Measurements from ENCODE around the gene FSTL4. TPM values are rescaled to one million over a fixed set of nuclear protein-coding genes. Genes with fewer than 3 reads are reported as not detected.

The FSTL4 gene
- total and polyA plus RNA-seq, 2 donors (not counting 1 experiment from before 2014, with no cell fraction given): 0.31 to 6.7 TPM

GRCh38 chr5:133403741-133404364 is 208.5 kb downstream of the FSTL4 start:
- H3K27ac Mint-ChIP-seq: no peak overlapping the region
- H3K27me3 ChIP-seq (replicated peaks in 1 of 4; ENCODE audit: control extremely low read depth in 1 of 4, control insufficient read depth in 3 of 4, insufficient read depth in 4 of 4, low read length in 3 of 4): no peaks in the 10 kb centered on the region
- no peak overlapping the region for H3K4me3 ChIP-seq (ENCODE audit: control extremely low read depth in 1 of 5, extremely low read depth in 1 of 5, insufficient read depth in 1 of 5, low read depth in 2 of 5, low read length in 4 of 5)
- no peak overlapping the region for H3K9ac ChIP-seq (ENCODE audit: low read length)
- H3K4me1 ChIP-seq (ENCODE audit: control insufficient read depth in 2 of 2, insufficient read depth in 2 of 2, low read length in 2 of 2): peaks cover 4 to 7% of the 10 kb centered on the region in 2 donors
- 93% methylated on average over 5 of the region's 5 CpGs for WGBS (ENCODE audit: insufficient coverage)
- peaks cover 8% of the 10 kb centered on the region for H3K4me1 Mint-ChIP-seq
- H3K9me3 ChIP-seq (ENCODE audit: control extremely low read depth in 1 of 3, control insufficient read depth in 2 of 3, insufficient read depth in 1 of 3, low read length in 2 of 3): no peaks in the 10 kb centered on the region
- no peaks in the 10 kb centered on the region for H4K20me1 ChIP-seq (ENCODE audit: control insufficient read depth, insufficient read depth, low read length, poor library complexity, severe bottlenecking)
- no peak overlapping the region for H3K4me2 ChIP-seq (replicated peaks; ENCODE audit: low read depth, low read length, poor library complexity, severe bottlenecking)
- DNase-seq: no peak
- H3K27me3 Mint-ChIP-seq: no peaks in the 10 kb centered on the region
- H3K4me3 Mint-ChIP-seq: no peak overlapping the region
- H3K9me3 Mint-ChIP-seq (ENCODE audit: insufficient read depth): no peaks in the 10 kb centered on the region
- CTCF ChIA-PET: no interaction called here
- POLR2A ChIA-PET: no interaction called here
- H3K36me3 ChIP-seq (replicated peaks in 1 of 2; ENCODE audit: control extremely low read depth in 1 of 2, control insufficient read depth in 1 of 2, extremely low read depth in 1 of 2, insufficient read depth in 2 of 2, low read length in 1 of 2): no peaks in the 10 kb centered on the region
- no peak for ATAC-seq (ENCODE audit: low read depth)
- no peaks in the 10 kb centered on the region for H3K79me2 ChIP-seq (ENCODE audit: control insufficient read depth, insufficient read depth, low read length)
- TF ChIP-seq EZH2 (IDR thresholded peaks at IDR 0.05; ENCODE audit: borderline replicate concordance, insufficient read depth, low read depth, low read length, poor library complexity, severe bottlenecking): no peak
- TF ChIP-seq CTCF (IDR thresholded peaks at IDR 0.05): no peak
- intact Hi-C loops (cut with micrococcal nuclease): no loop called here
- H3K27ac ChIP-seq (ENCODE audit: low read length in 2 of 2): no peak overlapping the region
- no peak overlapping the region for H2AFZ ChIP-seq (ENCODE audit: insufficient read depth, low read depth, low read length, poor library complexity, severe bottlenecking)

GRCh38 chr5:133402775-133403174 is 209.6 kb downstream of the FSTL4 start:
- no peak overlapping the region for H3K27ac Mint-ChIP-seq
- Histone ChIP-seq H3K36me3 (replicated peaks in 1 of 2; ENCODE audit: control extremely low read depth in 1 of 2, control insufficient read depth in 1 of 2, extremely low read depth in 1 of 2, insufficient read depth in 2 of 2, low read length in 1 of 2) (no peaks in the 10 kb centered on the region), H3K27me3 (replicated peaks in 1 of 4; ENCODE audit: control extremely low read depth in 1 of 4, control insufficient read depth in 3 of 4, insufficient read depth in 4 of 4, low read length in 3 of 4) (no peaks in the 10 kb centered on the region), H3K9me3 (ENCODE audit: control extremely low read depth in 1 of 3, control insufficient read depth in 2 of 3, insufficient read depth in 1 of 3, low read length in 2 of 3) (no peaks in the 10 kb centered on the region), H3K4me1 (ENCODE audit: control insufficient read depth in 2 of 2, insufficient read depth in 2 of 2, low read length in 2 of 2) (peaks cover 15 to 18% of the 10 kb centered on the region in 2 donors), H4K20me1 (ENCODE audit: control insufficient read depth, insufficient read depth, low read length, poor library complexity, severe bottlenecking) (no peaks in the 10 kb centered on the region), H2AFZ (ENCODE audit: insufficient read depth, low read depth, low read length, poor library complexity, severe bottlenecking) (no peak overlapping the region), H3K4me2 (replicated peaks; ENCODE audit: low read depth, low read length, poor library complexity, severe bottlenecking) (no peak overlapping the region), H3K4me3 (ENCODE audit: control extremely low read depth in 1 of 5, extremely low read depth in 1 of 5, insufficient read depth in 1 of 5, low read depth in 2 of 5, low read length in 4 of 5) (no peak overlapping the region), H3K9ac (ENCODE audit: low read length) (no peak overlapping the region), H3K79me2 (ENCODE audit: control insufficient read depth, insufficient read depth, low read length) (no peaks in the 10 kb centered on the region), H3K27ac (ENCODE audit: low read length in 2 of 2) (no peak overlapping the region)
- H3K9me3 Mint-ChIP-seq (ENCODE audit: insufficient read depth): no peaks in the 10 kb centered on the region
- H3K4me3 Mint-ChIP-seq: no peak overlapping the region
- DNase-seq (no peak), ATAC-seq (ENCODE audit: low read depth) (no peak)
- intact Hi-C loops (cut with micrococcal nuclease): no loop called here
- H3K27me3 Mint-ChIP-seq: no peaks in the 10 kb centered on the region
- ChIA-PET CTCF (no interaction called here), POLR2A (no interaction called here)
- TF ChIP-seq CTCF (IDR thresholded peaks at IDR 0.05) (no peak), EZH2 (IDR thresholded peaks at IDR 0.05; ENCODE audit: borderline replicate concordance, insufficient read depth, low read depth, low read length, poor library complexity, severe bottlenecking) (no peak)
- peaks cover 19% of the 10 kb centered on the region for H3K4me1 Mint-ChIP-seq
- 94% methylated on average over 10 of the region's 12 CpGs for WGBS (ENCODE audit: insufficient coverage)

All from B cell (primary cell).